ENCODE results near the gene LAMA1. TPM values are rescaled to one million over a fixed set of nuclear protein-coding genes. Genes with fewer than 3 reads are reported as not detected.
"Not testable (repeated sequence)": the region's sequence is repeated elsewhere in the genome, so short reads cannot be mapped to it uniquely, and the experiment has no call there.

LAMA1 gene
- total RNA-seq, 1 experiment from 2014 or later, result 28.8 TPM

- Histone ChIP-seq H3K14ac (ENCODE audit: insufficient read depth, low read length) (no peak overlapping the region), H3K79me1 (ENCODE audit: insufficient read depth, low read depth, low read length, poor library complexity, severe bottlenecking) (no peaks in the 10 kb centered on the region), H4K5ac (ENCODE audit: insufficient read length, low read depth, low read length) (no peak overlapping the region), H3K23ac (ENCODE audit: insufficient read length, low read depth, low read length) (no peak overlapping the region), H2BK15ac (ENCODE audit: low read depth, low read length) (no peak overlapping the region), H2BK12ac (ENCODE audit: insufficient read length, low read depth, low read length) (no peak overlapping the region), H3K56ac (ENCODE audit: insufficient read length, low read depth, low read length) (no peak overlapping the region), H3K27me3 (ENCODE audit: insufficient read depth, low read length) (no peaks in the 10 kb centered on the region), H3K9me3 (ENCODE audit: control insufficient read depth, low read depth, low read length) (no peaks in the 10 kb centered on the region), H3K18ac (ENCODE audit: insufficient read length, low read depth, low read length) (no peak overlapping the region), H2AK5ac (ENCODE audit: insufficient read length, low read length) (no peak overlapping the region), H2BK120ac (ENCODE audit: low read depth, low read length, poor library complexity, severe bottlenecking) (no peak overlapping the region), H3K4me1 (ENCODE audit: insufficient read depth, low read length) (no peaks in the 10 kb centered on the region), H3K79me2 (ENCODE audit: insufficient read depth, low read length) (no peaks in the 10 kb centered on the region), H3K23me2 (ENCODE audit: insufficient read length, low read depth, low read length, poor library complexity, severe bottlenecking) (no peaks in the 10 kb centered on the region), H2BK5ac (ENCODE audit: insufficient read length, low read length) (no peak overlapping the region), H3K9ac (ENCODE audit: extremely low read depth, insufficient read length, low read length) (no peak overlapping the region), H3K27ac (ENCODE audit: insufficient read length, low read depth, low read length) (no peak overlapping the region), H4K91ac (ENCODE audit: insufficient read length, low read depth, low read length) (no peak overlapping the region), H3K4me2 (ENCODE audit: insufficient read depth, insufficient read length, low read length) (no peak overlapping the region), H2AFZ (ENCODE audit: low read length) (no peak overlapping the region), H3K4ac (ENCODE audit: low read depth, low read length) (no peak overlapping the region), H4K8ac (replicated peaks; ENCODE audit: insufficient read length, low read depth, low read length) (no peak overlapping the region), H2BK20ac (ENCODE audit: low read depth, low read length, poor library complexity, severe bottlenecking) (no peak overlapping the region), H3T11ph (ENCODE audit: low read length) (no peak overlapping the region), H4K20me1 (ENCODE audit: control insufficient read depth, insufficient read depth, insufficient read length) (no peaks in the 10 kb centered on the region)
- no peaks in the 10 kb centered on the region for H3K27me3 Mint-ChIP-seq (ENCODE audit: low read depth)
- no peak overlapping the region for H3K4me3 Mint-ChIP-seq
- peak overlapping the region in 1 of 3 experiments; percentile 10; a peak in 1 of 7 replicates for H3K27ac Mint-ChIP-seq
- no peaks in the 10 kb centered on the region for H3K9me3 Mint-ChIP-seq
- peaks cover 7 to 11% of the 10 kb centered on the region in 2 experiments for H3K4me1 Mint-ChIP-seq
- TF ChIP-seq CTCF (conservative IDR thresholded peaks at IDR 0.05), result no peak
- no peaks in the 10 kb centered on the region for H3K36me3 Mint-ChIP-seq (ENCODE audit: insufficient read depth in 1 of 3, low read depth in 3 of 3)
- no peak for DNase-seq
- WGBS (ENCODE audit: extremely low coverage, insufficient read length, low lambda C conversion rate), result no CpG with 5 or more reads among the region's 1 CpG
Observed at GRCh38 chr18:7146067-7146466, 28.5 kb upstream of the LAMA1 start.

GRCh38 chr18:7144921-7145320, 27.3 kb upstream of the LAMA1 start:
- not testable (repeated sequence) for H3K4me1 Mint-ChIP-seq; H3K9me3 Mint-ChIP-seq; H3K4me2 ChIP-seq (ENCODE audit: insufficient read depth, insufficient read length, low read length); H4K5ac ChIP-seq (ENCODE audit: insufficient read length, low read depth, low read length); H2BK120ac ChIP-seq (ENCODE audit: low read depth, low read length, poor library complexity, severe bottlenecking); H2AK5ac ChIP-seq (ENCODE audit: insufficient read length, low read length); H4K8ac ChIP-seq (replicated peaks; ENCODE audit: insufficient read length, low read depth, low read length); H2BK20ac ChIP-seq (ENCODE audit: low read depth, low read length, poor library complexity, severe bottlenecking); H2BK15ac ChIP-seq (ENCODE audit: low read depth, low read length); H3K18ac ChIP-seq (ENCODE audit: insufficient read length, low read depth, low read length); H4K20me1 ChIP-seq (ENCODE audit: control insufficient read depth, insufficient read depth, insufficient read length); H3K36me3 Mint-ChIP-seq (ENCODE audit: insufficient read depth in 1 of 3, low read depth in 3 of 3); H3K27ac ChIP-seq (ENCODE audit: insufficient read length, low read depth, low read length); H3K14ac ChIP-seq (ENCODE audit: insufficient read depth, low read length); H3K23me2 ChIP-seq (ENCODE audit: insufficient read length, low read depth, low read length, poor library complexity, severe bottlenecking); H3K9ac ChIP-seq (ENCODE audit: extremely low read depth, insufficient read length, low read length); H3K27me3 Mint-ChIP-seq (ENCODE audit: low read depth); H3T11ph ChIP-seq (ENCODE audit: low read length); H2AFZ ChIP-seq (ENCODE audit: low read length); H3K4me3 Mint-ChIP-seq; H2BK5ac ChIP-seq (ENCODE audit: insufficient read length, low read length); H3K27me3 ChIP-seq (ENCODE audit: insufficient read depth, low read length); H4K91ac ChIP-seq (ENCODE audit: insufficient read length, low read depth, low read length); H3K9me3 ChIP-seq (ENCODE audit: control insufficient read depth, low read depth, low read length); H3K4me1 ChIP-seq (ENCODE audit: insufficient read depth, low read length); DNase-seq; H3K56ac ChIP-seq (ENCODE audit: insufficient read length, low read depth, low read length); H2BK12ac ChIP-seq (ENCODE audit: insufficient read length, low read depth, low read length); H3K4ac ChIP-seq (ENCODE audit: low read depth, low read length); H3K23ac ChIP-seq (ENCODE audit: insufficient read length, low read depth, low read length); H3K79me1 ChIP-seq (ENCODE audit: insufficient read depth, low read depth, low read length, poor library complexity, severe bottlenecking); H3K27ac Mint-ChIP-seq; H3K79me2 ChIP-seq (ENCODE audit: insufficient read depth, low read length)
- no CpG with 5 or more reads among the region's 12 CpGs for WGBS (ENCODE audit: extremely low coverage, insufficient read length, low lambda C conversion rate)
